GM18498 (cell line): ENCODE measurements around the gene WASF2.
"Not testable (repeated sequence)": the region's sequence is repeated elsewhere in the genome, so short reads cannot be mapped to it uniquely, and the experiment has no call there.

Experiments
- ATAC-seq: cut with Tn5 transposase; IDR thresholded peaks from one replicate; pipeline ENCODE4 v1.9.1; 2021; ENCODE audit warnings: mild to moderate bottlenecking, moderate library complexity; ENCODE audit not compliant: unreplicated experiment

WASF2 gene

GRCh38 chr1:27521861-27522431 is 32.0 kb upstream of the WASF2 start:
- ATAC-seq, result no peak

GRCh38 chr1:27521336-27521831 is 31.4 kb upstream of the WASF2 start:
- ATAC-seq, result no peak

- no peak for ATAC-seq
These were observed 30.7 kb upstream of the WASF2 start for GRCh38 chr1:27520651-27521050.

GRCh38 chr1:27519331-27520258 is 29.6 kb upstream of the WASF2 start:
- no peak for ATAC-seq

- no peak for ATAC-seq
These were observed 28.8 kb upstream of the WASF2 start for GRCh38 chr1:27518808-27519207.

- ATAC-seq, result no peak
These were observed 28.1 kb upstream of the WASF2 start for GRCh38 chr1:27517907-27518718.

GRCh38 chr1:27517301-27517700 is 27.3 kb upstream of the WASF2 start:
- no peak for ATAC-seq

- no peak for ATAC-seq
These were observed 25.7 kb upstream of the WASF2 start for GRCh38 chr1:27515626-27516025.

GRCh38 chr1:27513958-27514357 is 24.0 kb upstream of the WASF2 start:
- no peak for ATAC-seq

GRCh38 chr1:27513528-27513927 is 23.6 kb upstream of the WASF2 start:
- ATAC-seq, result no peak

- ATAC-seq, result no peak
These were observed 19.4 kb upstream of the WASF2 start for GRCh38 chr1:27509127-27510080.

- no peak for ATAC-seq
These were observed 18.1 kb upstream of the WASF2 start for GRCh38 chr1:27507960-27508665.

- no peak for ATAC-seq
These were observed 16.7 kb upstream of the WASF2 start for GRCh38 chr1:27506703-27507102.

- ATAC-seq, result no peak
These were observed 15.4 kb upstream of the WASF2 start for GRCh38 chr1:27505420-27505680.

- no peak for ATAC-seq
These were observed 14.8 kb upstream of the WASF2 start for GRCh38 chr1:27504588-27505419.

GRCh38 chr1:27503844-27504587 is 14.0 kb upstream of the WASF2 start:
- no peak for ATAC-seq

- no peak for ATAC-seq
These were observed 13.1 kb upstream of the WASF2 start for GRCh38 chr1:27503033-27503432.

GRCh38 chr1:27501159-27501558 is 11.2 kb upstream of the WASF2 start:
- ATAC-seq, result not testable (repeated sequence)
